Activated CD8-positive, alpha-beta memory T cell treated with anti-CD3 and anti-CD28 coated beads for 36 hours (primary cell): Measurements from ENCODE around the gene NAP1L5. TPM values are rescaled to one million over a fixed set of nuclear protein-coding genes. Genes with fewer than 3 reads are reported as not detected.

Experiments used
- CTCF ChIA-PET: fragments of 350-600 bp; sonication (Branson Sonifier 250); formaldehyde crosslinking; loops from one replicate; lab custom pipeline; 2021; ENCODE audit warnings: antibody characterized with exemption; lab: Charles Lee
- POLR2A ChIA-PET: fragments of 350-600 bp; sonication (Branson Sonifier 250); formaldehyde crosslinking; loops from one replicate; lab custom pipeline; 2021; ENCODE audit warnings: antibody characterized with exemption; lab: Charles Lee
- total RNA-seq, 2 experiments: library from RNA; stranded (reverse); gene quantifications; one replicate each; pipeline ENCODE4 v1.2.3, GENCODE V29; 2021

NAP1L5 gene
- 1 to 10 TPM; 4.9 to 6.0 TPM for total RNA-seq

GRCh38 chr4:88697588-88698329 lies at the start of gene NAP1L5:
NAP1L5 (minus strand) TSS chr4:88697829; CDS start chr4:88697754, 75 bp downstream.
- CTCF ChIA-PET = interaction anchor here (0.8 to 1.0 kb wide), 2 partner anchors 14 to 25 kb away, joined by 3 read pairs; no protein-coding TSS in a partner anchor
- POLR2A ChIA-PET = interaction anchor here (0.7 kb wide), 1 partner anchor 104 kb away, joined by 3 read pairs; no protein-coding TSS in a partner anchor

- ChIA-PET POLR2A (no interaction called here), CTCF (no interaction called here)
Measured at GRCh38 chr4:88747351-88747750, 49.7 kb upstream of the NAP1L5 start.

GRCh38 chr4:88746206-88746605 lies 48.6 kb upstream of the NAP1L5 start:
- ChIA-PET POLR2A (no interaction called here), CTCF (no interaction called here)

DNA sequence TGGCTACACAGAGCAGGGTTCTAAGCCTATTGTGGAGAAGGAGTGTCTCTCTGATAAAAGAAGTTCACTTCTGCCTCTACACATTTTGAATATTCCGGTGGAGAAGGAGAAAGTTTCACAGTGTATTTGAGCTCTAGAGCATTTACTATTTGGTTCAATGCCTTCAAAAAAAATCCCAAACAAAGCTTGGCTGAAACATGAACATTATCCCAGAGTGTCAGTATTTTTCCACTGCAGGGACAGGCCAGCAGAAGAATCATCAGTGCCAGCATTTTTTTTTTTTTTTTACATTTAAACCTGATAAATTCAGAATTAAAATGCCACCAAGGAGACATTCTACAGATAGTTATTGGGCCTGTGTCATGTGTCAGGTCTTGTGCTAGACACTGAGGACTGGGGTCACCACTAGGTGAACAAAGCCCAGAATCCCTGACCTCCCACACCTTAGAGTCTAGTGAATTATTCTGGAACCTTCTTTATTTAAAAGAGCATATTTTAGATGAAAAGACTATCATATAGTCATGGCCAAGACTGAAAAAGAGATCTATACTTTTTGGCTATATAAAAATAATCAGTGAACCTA lies 48.0 kb upstream of the NAP1L5 start:
- ChIA-PET CTCF (no interaction called here), POLR2A (no interaction called here)

DNA sequence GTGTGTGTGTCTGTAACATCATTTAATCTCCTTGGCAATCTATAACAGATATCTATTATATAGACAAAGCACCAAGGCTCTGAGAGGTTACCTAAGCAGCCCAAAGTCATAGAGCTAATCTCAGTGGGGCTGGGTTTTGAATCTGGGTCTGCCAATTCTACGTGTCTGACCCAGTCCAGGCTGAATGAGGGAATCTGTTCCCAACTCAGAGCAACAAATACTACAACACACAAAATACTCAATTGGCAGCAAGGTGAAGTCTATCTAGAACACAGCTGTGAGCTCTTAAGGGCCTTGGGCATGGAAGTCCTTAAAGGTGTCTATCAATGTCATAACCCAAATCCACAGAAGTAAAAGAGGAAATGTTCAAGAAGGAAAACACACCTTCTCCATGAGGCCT lies 47.5 kb upstream of the NAP1L5 start:
- CTCF ChIA-PET = no interaction called here

GRCh38 chr4:88744609-88745008 lies 47.0 kb upstream of the NAP1L5 start:
- ChIA-PET CTCF (no interaction called here), POLR2A (no interaction called here)

More for the DNA sequence above, 47.5 kb upstream of the NAP1L5 start:
- POLR2A ChIA-PET = no interaction called here

DNA sequence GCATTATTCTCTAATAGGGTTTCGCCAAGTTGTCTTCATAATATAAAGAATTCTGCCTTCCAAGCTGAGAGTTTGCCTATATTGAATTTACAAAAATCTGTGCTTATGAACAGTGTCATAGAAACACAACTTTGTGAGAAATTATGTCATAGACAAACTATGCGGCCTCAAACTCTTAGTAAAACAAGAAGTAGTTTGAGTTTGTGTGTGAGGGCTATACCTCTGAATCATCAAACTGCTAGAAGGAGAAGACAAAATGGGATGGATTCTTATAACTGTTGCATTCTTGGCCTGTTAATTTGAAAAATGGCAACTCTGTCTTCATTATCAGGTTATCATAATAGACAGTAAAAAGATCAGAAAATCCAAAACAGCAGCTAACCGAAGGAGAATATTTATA lies 46.1 kb upstream of the NAP1L5 start:
- POLR2A ChIA-PET = no interaction called here
- CTCF ChIA-PET = no interaction called here

GRCh38 chr4:88742561-88742960 lies 44.9 kb upstream of the NAP1L5 start:
- CTCF ChIA-PET = no interaction called here
- POLR2A ChIA-PET = no interaction called here

DNA sequence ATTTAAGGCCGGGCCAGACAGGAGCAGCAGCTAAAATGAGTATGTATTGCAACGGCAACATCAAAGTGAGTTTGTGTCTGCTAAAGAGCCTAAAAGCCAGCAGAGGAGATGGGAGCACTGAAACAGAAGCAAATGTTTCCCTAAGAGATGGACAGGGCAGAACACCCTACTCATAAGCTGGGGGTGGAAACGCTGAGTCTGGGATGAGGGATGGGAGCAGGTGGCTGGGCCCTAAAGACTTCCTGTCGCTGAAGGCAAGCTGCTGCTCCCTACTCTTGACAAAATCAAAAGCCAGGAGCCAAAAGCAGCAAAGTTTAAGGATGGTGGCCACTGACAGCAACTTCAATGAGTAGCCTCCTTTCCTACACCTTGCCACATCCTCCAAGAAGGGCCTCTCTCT lies 40.6 kb upstream of the NAP1L5 start:
- ChIA-PET POLR2A (no interaction called here), CTCF (no interaction called here)

DNA sequence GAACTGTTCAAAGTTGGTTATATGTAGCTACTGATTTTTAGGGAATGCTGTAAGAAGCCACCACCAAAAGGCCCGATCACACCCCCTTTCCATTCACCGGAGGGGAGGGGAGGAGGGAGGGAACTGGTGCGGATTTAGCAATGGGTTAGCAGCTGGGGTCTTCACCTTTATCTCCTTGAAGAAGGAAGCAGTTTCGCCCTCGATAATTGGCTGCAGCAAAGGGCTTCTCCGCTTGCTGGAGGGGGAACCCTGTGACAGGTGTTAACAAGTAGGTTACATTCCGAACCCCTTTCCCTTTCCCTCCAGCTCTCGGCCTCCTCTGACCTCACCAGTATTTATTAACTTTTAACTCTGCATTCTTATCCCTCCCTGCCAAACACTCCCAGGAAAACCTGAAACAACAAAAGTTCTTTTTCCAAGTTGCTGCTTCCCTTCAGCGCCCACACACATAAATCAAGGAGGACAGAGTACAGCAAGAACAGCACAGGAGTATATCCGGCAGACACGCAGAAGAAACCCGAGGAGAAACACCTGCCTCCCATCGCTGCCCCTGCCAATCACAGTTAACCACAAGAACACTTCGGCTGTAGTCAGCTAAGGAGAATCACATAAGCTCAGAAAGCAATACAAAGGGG lies 39.8 kb upstream of the NAP1L5 start:
- POLR2A ChIA-PET = no interaction called here
- CTCF ChIA-PET = no interaction called here

GRCh38 chr4:88736264-88736663 lies 38.6 kb upstream of the NAP1L5 start:
- POLR2A ChIA-PET = no interaction called here
- CTCF ChIA-PET = interaction anchor here (1.3 kb wide), 1 partner anchor 287 kb away, joined by 3 read pairs; no protein-coding TSS in a partner anchor

- CTCF ChIA-PET = interaction anchor here (1.3 kb wide), 1 partner anchor 288 kb away, joined by 3 read pairs; no protein-coding TSS in a partner anchor
- POLR2A ChIA-PET = no interaction called here
Measured at GRCh38 chr4:88735564-88735963, 37.9 kb upstream of the NAP1L5 start.

DNA sequence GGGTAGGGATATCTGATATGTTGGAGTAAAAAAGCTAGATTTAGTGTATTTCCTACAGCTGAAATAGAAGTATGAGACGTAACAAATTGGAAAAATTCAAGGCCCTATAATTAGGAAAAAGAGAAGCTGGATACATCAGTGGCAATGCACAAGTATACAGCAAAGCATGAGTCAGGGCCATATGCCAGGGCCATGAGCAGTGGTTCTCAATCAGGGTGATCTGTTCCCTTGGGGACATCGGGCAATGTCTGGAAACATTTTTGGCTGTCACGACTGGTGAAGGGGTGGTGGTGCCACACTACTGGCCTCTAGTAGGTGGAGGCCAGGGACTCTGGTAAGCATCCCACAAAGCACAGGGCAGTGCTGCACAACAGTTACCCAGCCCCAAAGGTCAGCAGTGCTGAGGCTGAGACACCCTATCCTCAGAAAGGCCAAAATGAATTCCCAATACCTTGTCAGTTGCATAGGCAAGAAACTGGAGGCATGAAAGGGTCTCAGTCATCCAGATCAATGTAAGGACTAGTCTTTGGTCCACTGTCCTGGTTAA lies 36.8 kb upstream of the NAP1L5 start:
- CTCF ChIA-PET = no interaction called here

GRCh38 chr4:88732714-88733368 lies 35.2 kb upstream of the NAP1L5 start:
- POLR2A ChIA-PET = no interaction called here
- CTCF ChIA-PET = no interaction called here

More for the DNA sequence above, 36.8 kb upstream of the NAP1L5 start:
- POLR2A ChIA-PET = no interaction called here

DNA sequence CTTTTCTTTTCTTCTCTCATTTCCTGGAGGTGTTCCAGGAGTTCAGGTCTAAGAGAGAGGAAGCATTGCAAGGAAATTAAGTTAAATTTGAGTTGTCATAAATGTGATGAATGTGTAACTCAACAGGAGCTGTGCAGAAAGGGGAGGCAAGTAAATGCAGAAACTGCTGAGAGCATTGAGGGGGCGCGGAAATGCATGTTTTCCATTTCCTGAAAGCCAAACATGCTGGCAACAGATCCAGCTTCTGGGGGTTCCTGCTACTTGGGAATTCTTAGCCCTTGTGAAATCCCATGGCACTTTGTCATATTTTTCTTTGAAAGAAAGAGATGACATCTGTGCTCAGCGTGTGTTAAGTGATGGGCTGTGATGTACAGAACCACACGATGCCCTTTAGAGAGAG lies 33.8 kb upstream of the NAP1L5 start:
- POLR2A ChIA-PET = no interaction called here
- CTCF ChIA-PET = no interaction called here

GRCh38 chr4:88730811-88731210 lies 33.2 kb upstream of the NAP1L5 start:
- CTCF ChIA-PET = no interaction called here

GRCh38 chr4:88729146-88729760 lies 31.6 kb upstream of the NAP1L5 start:
- ChIA-PET CTCF (no interaction called here), POLR2A (interaction anchor here (0.7 kb wide), 1 partner anchor 8 kb away, joined by 5 read pairs; no protein-coding TSS in a partner anchor)

More at GRCh38 chr4:88730811-88731210, 33.2 kb upstream of the NAP1L5 start:
- POLR2A ChIA-PET = no interaction called here

DNA sequence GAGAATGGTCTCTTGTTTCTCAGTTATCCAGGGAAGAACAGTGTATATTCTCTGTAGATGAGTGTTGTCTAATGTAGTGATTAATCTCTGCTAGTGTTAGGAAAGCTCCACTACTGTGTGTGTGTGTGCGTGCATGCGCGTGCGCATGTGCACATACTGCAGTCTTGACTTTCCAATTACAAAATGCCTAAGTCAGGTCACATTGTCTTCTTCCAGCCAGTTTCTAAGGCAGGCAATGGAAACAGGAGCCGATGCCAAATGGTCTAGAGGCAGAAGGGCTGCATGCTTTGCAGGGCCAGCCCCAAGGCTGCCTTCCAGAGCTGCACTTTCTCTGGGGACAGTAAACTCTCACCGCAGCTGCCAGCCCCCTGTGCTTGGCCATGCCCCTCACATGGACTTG lies 30.5 kb upstream of the NAP1L5 start:
- ChIA-PET CTCF (no interaction called here), POLR2A (no interaction called here)

DNA sequence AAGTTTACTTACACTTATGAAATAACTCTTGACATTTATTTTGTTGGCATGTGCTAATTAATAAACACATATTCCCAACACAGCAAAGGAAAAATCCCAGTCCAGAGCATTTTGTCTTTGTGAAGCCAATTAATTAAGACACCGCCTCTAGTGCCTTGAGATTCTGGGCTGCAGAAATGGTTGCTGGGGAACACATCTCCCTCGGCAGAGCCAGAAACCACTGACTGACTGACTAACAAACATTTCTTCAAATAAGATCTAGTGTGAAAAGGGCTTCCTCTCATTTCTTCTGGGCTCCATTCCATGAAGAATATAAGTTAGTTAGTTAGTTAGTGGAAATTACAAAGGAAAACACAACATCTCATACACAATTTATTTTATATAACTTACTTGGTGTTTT lies 28.4 kb upstream of the NAP1L5 start:
- ChIA-PET POLR2A (no interaction called here), CTCF (no interaction called here)
